NOMO-1 (cell line): ENCODE data around the gene SCG3.

Experiments
- DNase-seq, 2 experiments: peaks; one replicate each; lab custom pipeline; 2025; ENCODE audit not compliant: unreplicated experiment in 2 of 2; lab: John Stamatoyannopoulos, UW

The SCG3 gene

GRCh38 chr15:51726302-51727073 is 45.2 kb downstream of the SCG3 start:
- no peak for DNase-seq

- no peak for DNase-seq
Measured at GRCh38 chr15:51727141-51727897, 46.0 kb downstream of the SCG3 start.

DNA sequence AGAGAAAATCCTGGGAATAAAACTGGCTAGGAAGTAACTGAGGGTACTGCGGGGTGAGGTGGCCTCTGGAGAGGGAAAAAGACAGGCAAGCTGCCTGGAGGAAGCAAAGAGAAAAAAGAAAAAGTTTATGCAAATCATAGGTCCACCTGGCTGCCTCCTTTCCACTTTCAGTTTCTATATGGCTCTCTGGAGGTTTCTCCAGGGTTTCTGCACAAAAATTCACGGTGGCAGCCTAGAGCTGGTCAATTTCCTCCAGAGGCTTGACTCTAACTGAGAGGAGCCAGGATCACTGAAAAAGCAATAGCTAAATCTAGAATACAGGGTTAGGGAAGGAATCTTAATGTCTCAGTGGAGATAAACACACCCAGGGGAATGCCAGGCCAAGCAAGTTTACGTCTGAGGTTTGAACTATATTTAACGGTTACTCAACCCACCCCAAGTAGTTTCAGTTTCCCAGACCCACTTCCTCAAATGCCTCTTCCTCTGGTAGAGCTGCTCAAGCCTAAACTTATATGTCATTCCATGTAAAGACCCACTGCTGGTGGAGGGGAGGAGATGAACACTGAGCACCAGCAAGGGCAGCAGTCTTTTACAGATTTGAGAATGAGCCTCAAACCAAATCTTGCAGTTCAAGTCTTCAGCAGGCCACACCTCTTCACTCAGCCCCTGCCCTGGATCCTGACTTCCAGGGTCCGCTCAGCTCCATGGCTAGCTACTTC is 50.4 kb downstream of the SCG3 start:
- peak; percentile 87 to 95 for DNase-seq

DNA sequence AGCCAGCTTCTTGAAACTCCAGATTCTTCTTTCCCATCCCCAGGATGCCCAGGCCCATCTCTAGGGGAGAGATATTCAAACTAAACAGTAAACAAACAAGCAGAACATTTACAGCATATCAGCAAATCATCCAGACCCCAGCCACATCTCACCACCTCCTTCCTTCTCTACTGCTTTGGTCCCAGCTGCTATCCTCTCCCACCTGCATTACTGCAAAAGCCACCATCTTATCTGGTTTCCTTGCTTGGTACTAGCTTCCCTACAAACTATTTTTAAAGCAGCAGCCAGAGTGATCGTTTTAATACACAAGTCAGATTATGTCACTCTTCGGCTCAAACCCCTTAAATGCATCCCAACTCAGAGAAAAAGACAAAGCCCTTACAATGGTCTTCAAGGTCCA is 51.3 kb downstream of the SCG3 start:
- DNase-seq, result no peak

GRCh38 chr15:51735228-51736010 is 54.1 kb downstream of the SCG3 start:
- no peak for DNase-seq

DNA sequence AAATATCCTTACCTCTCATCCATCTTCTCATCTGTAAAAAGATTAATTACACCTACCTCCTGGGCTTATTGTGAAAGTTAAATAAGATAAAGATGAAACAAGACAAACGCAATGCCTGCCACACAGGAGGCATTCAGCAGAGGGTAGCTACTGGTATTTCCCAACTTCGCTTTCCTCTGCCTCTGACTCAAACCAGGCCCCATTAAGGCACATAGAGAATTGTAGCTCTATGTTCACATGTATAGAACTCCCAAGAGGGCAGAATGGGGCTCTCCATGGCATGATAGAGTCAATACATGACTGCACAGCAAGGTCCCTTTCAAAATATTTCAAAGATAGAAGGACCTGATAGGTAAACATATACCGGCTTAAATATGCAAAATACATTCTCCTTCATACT is 54.8 kb downstream of the SCG3 start:
- DNase-seq, result peak; percentile 33 to 50

GRCh38 chr15:51736751-51737521 is 55.6 kb downstream of the SCG3 start:
- DNase-seq, result peak; percentile 20 to 48

DNA sequence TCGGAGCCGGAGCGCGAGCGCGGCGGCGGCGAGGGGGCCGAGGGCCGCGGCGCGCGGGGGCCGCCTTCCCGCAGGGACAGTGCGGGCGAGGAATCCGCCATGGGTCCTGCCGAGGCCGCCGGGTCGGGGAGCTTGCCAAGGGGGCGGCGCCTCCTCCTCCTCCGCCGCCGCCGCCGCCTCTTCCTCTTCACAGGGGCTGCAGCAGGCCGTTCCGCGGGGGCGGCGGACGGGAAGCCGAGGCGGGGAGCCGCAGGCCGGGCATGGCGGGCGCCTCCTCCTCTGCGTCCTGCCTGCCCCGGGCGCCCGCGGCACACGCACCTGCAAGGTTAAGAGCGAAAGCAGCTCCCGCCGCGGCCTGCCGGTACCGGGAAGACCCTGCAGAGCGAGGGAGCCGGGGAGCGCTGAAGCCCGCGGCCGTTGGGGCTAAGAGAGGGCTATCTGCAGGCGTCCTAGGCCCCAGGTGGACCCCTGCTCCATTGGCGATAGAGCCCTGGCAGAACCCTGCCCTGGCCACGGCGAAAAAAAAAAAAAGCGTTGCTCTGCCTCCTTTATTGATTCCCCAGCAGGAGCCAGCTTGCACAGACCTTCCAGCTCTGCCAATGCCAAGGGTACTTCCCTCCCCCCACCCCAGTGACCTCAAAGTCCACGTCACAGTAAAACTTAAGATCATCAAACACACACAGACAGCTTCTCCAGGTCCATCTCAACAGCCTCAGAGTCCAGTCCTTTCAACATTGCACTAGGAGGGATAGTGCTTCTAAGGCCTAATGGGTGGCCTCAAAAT is 56.4 kb downstream of the SCG3 start, which contains the start of gene LYSMD2:
Gene LYSMD2, minus strand, starts transcription at position 134 of the 784 bp plus-strand sequence. Its CDS starts 33 bp downstream, at position 101.
- DNase-seq, result peak; percentile 48 to 58

- DNase-seq, result no peak
Measured at GRCh38 chr15:51738553-51738952, 57.2 kb downstream of the SCG3 start.

DNA sequence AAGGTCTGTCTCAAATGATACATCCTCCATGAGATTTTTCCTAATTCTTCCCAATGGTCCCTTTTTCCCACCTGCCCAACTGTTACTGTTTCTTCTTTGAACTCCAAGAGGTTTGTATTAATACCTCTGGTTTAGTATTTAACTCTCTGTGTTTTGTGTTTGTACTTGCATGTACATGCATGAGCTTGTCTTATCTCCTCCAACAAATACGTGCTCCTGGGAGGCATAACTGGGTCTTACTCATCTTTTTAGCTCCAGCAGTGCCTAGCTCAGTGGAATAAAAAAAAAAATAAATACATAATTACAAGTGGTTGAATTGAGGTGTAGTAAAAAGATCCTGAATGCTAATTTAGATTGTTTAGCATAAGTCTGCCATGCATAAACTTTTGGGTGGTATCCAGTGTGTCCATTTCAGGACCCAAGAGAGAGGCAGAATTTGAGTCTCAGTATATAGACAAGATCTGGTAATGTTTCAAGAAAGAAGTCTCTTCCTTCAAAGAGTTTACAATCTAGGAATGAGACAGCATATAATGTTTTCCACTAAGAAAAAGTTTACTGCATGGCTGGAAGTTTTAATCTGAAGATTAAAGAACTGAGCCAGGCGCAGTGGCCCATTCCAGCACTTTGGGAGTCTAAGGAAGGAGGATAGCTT is 57.9 kb downstream of the SCG3 start:
- DNase-seq, result no peak

GRCh38 chr15:51749307-51749706 is 68.0 kb downstream of the SCG3 start:
- DNase-seq, result no peak

DNA sequence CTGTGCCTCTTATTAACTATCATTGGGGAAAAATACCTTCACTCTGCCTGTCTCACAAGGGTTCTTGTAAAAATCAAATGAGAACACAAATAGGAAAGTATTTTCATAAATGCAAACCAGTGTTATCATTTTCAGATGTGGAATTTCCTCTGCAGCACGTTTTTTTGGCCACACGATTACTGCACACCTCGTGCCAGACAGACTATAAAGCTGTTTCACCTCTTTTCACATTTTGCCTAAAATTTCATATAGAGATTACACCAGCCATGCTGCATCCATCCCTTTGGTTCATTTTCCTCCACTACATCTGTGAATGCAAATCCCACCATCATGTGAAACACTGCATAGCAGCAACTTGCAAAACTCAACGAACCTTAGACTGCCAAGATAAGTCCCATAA is 68.9 kb downstream of the SCG3 start:
- no peak for DNase-seq

DNA sequence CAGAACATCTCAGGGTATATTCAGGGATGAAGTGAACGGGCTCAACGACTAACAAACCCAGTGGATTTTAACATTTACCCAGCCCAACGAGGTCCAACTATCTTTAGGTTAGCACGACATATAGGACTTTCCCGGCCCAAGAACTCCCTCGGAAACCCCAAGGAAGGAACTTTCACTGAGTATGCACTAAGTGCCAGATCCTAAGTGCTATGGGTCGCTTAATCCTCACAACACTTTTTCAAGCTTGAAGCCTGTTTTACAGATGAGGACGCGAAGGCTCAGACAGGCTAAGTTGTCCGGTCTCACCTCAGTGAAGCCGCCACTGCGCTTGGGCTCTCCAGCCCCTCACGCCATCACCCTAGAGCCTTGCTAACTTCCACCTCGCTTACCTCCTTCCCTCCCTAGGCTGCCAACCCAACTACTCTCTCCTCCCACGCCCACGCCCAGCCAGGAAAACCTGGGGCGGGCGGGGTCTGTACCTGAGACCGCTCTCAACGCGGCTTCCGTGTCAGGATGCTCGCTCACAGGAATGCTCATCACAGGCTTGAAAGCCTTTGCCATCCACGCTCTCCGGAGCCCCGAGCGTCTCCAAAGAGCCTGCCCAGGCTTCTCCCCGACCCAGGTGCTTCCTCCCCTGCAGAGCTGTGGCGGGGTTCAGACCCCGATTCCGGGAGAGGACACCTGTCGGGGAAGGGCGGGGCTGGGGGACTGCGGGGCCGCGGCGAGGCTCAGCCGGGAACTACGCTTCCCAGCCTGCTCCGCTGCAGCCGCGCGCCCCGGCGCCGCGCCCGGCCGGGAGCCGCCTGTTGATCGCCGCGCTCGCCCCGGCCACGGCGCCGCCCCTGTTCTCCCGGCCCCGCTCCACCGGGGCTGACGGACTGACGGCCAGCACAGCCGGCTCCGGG is 69.7 kb downstream of the SCG3 start, which contains the start of gene TMOD2:
Gene TMOD2, plus strand, starts transcription at position 806 of the 905 bp plus-strand sequence. CDS start 14,845 bp downstream, outside the sequence.
- DNase-seq, result no peak

DNA sequence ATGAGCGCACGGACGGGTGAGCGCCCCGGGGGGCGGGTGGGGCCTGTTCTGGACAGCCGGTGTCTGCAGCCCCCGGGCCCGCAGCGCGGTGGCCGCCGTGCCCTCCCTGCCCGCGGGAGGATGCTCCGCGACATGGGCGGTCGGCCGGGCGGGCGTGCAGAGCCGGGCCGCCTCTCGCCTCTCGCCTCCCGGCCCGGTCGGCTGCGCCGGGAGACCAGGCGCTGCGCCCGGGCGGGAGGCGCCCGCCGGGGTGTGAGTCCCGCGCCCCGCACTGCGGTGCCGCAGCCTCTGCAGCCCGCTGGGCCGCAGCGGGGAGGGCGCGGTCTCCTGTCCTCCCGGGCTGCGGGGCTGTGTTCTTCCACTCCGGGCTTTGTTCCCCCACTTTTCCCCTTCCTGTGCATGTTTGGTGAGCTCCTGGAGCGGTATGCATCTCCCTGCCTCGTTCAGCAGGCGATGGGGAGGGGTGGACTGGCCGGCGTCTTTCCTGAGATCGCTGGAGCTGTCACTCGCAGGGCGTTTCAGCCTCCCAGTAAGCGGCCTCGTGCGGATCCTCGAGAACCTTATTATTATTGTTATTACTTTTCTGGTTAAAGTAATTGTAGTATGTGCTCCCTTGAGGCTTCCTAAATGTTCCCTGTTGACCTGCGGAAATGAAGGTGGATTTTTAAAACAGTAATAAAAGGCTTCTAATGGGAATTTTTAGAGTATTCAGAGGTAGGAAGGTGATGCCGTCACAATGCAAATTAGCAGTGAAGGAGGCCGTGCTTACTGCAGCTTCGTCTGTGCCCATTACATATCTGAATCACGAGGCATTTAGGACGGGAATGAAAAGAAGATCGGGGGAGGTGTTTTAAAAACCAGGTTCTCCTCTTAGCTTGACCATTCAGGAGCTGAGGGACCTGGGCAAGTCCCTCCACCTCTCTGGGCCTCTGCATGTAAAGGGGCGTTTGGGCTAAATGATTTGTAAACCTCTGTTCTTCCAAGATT is 70.7 kb downstream of the SCG3 start:
- DNase-seq, result no peak

- DNase-seq, result peak in 1 of 2 experiments; percentile 67
Measured at GRCh38 chr15:51752888-51753287, 71.6 kb downstream of the SCG3 start.

- peak in 1 of 2 experiments; percentile 30 for DNase-seq
Measured at GRCh38 chr15:51754267-51754666, 73.0 kb downstream of the SCG3 start.
